Mesendoderm (in vitro differentiated cells): ENCODE data around the gene LORICRIN.

Experiments
- DNase-seq: peaks from one replicate; pipeline ENCODE4 v3.0.0; 2013
- H2AK5ac ChIP-seq: 2 replicates; pipeline ENCODE4 v1.6.1; 2013; ENCODE audit warnings: low read length, inconsistent platforms
- H2BK120ac ChIP-seq: 2 replicates; pipeline ENCODE4 v1.6.1; 2013; ENCODE audit warnings: low read depth, mild to moderate bottlenecking, low read length, moderate library complexity, mixed read lengths
- H2BK15ac ChIP-seq: replicated peaks from 2 replicates; pipeline ENCODE4 v1.6.1; 2013; ENCODE audit warnings: low read depth, mild to moderate bottlenecking, moderate library complexity
- H2BK5ac ChIP-seq: 2 replicates; pipeline ENCODE4 v1.6.1; 2013; ENCODE audit warnings: low read length, inconsistent platforms
- H3K18ac ChIP-seq: 2 replicates; pipeline ENCODE4 v1.6.1; 2013; ENCODE audit warnings: mild to moderate bottlenecking, low read length, mixed read lengths
- H3K23ac ChIP-seq: one replicate; pipeline ENCODE4 v1.6.1; 2013; ENCODE audit warnings: low read length
- H3K27ac ChIP-seq: 2 replicates; pipeline ENCODE4 v1.5.1; 2013; ENCODE audit warnings: low read depth, mild to moderate bottlenecking, inconsistent platforms, low read length, moderate library complexity
- H3K27me3 ChIP-seq: 2 replicates; pipeline ENCODE4 v1.6.1; 2013; ENCODE audit warnings: low read length, control low read depth, mild to moderate bottlenecking, inconsistent platforms; ENCODE audit not compliant: insufficient read depth, poor library complexity
- H3K36me3 ChIP-seq: 2 replicates; pipeline ENCODE4 v1.6.1; 2013; ENCODE audit warnings: low read length, inconsistent platforms; ENCODE audit not compliant: control insufficient read depth, insufficient read depth
- H3K4ac ChIP-seq: one replicate; pipeline ENCODE4 v1.6.1; 2013; ENCODE audit warnings: low read depth, mild to moderate bottlenecking, low read length, moderate library complexity
- H3K4me1 ChIP-seq: 2 replicates; pipeline ENCODE4 v1.6.1; 2013; ENCODE audit warnings: low read depth, low read length, inconsistent platforms; ENCODE audit not compliant: control insufficient read depth
- H3K4me2 ChIP-seq: 2 replicates; pipeline ENCODE4 v1.6.1; 2013; ENCODE audit warnings: low read length
- H3K4me3 ChIP-seq: 2 replicates; pipeline ENCODE4 v1.5.1; 2013; ENCODE audit warnings: mild to moderate bottlenecking, low read length
- H3K56ac ChIP-seq: one replicate; pipeline ENCODE4 v1.6.1; 2013; ENCODE audit warnings: low read length
- H3K79me1 ChIP-seq: 2 replicates; pipeline ENCODE4 v1.6.1; 2013; ENCODE audit warnings: low read length, inconsistent platforms
- H3K79me2 ChIP-seq: 2 replicates; pipeline ENCODE4 v1.6.1; 2013; ENCODE audit warnings: mild to moderate bottlenecking, low read length; ENCODE audit not compliant: control insufficient read depth, insufficient read depth
- H3K9ac ChIP-seq: 2 replicates; pipeline ENCODE4 v1.6.1; 2013; ENCODE audit warnings: low read length, inconsistent platforms
- H4K5ac ChIP-seq: one replicate; pipeline ENCODE4 v1.6.1; 2013; ENCODE audit warnings: low read length
- H4K8ac ChIP-seq: one replicate; pipeline ENCODE4 v1.6.1; 2013; ENCODE audit warnings: low read depth, mild to moderate bottlenecking, control low read depth, low read length, moderate library complexity
- WGBS: extraction: QIAGEN DNeasy Blood & Tissue Kit; methylation state at CpG from one replicate; pipeline ENCODE4 v1.1.7; 2013; ENCODE audit warnings: low lambda C conversion rate, missing lambda C conversion rate; ENCODE audit not compliant: insufficient coverage; ENCODE audit errors: extremely low coverage; 5-methylcytosine and 5-hydroxymethylcytosine counted together

Gene LORICRIN

GRCh38 chr1:153251087-153251486 is 8.4 kb upstream of the LORICRIN start:
- Histone ChIP-seq H3K79me2 (no peaks in the 10 kb centered on the region), H3K4me1 (no peaks in the 10 kb centered on the region), H3K23ac (no peak overlapping the region), H2BK5ac (no peak overlapping the region), H3K4me3 (no peak overlapping the region), H2BK15ac (no peak overlapping the region), H4K8ac (no peak overlapping the region), H3K18ac (no peak overlapping the region), H3K4me2 (no peak overlapping the region), H3K56ac (no peak overlapping the region), H3K4ac (no peak overlapping the region), H4K5ac (no peak overlapping the region), H3K27ac (no peak overlapping the region), H2AK5ac (no peak overlapping the region), H3K36me3 (no peaks in the 10 kb centered on the region), H3K27me3 (no peaks in the 10 kb centered on the region), H3K9ac (no peak overlapping the region), H2BK120ac (no peak overlapping the region), H3K79me1 (no peaks in the 10 kb centered on the region)
- DNase-seq: no peak
- no CpG with 5 or more reads among the region's 2 CpGs for WGBS

GRCh38 chr1:153251562-153251961 is 7.9 kb upstream of the LORICRIN start:
- H4K5ac ChIP-seq: no peak overlapping the region
- no peaks in the 10 kb centered on the region for H3K36me3 ChIP-seq
- no peak overlapping the region for H2BK120ac ChIP-seq
- H3K4me3 ChIP-seq: no peak overlapping the region
- H3K4me2 ChIP-seq: no peak overlapping the region
- no peaks in the 10 kb centered on the region for H3K79me1 ChIP-seq
- H3K9ac ChIP-seq: no peak overlapping the region
- no peaks in the 10 kb centered on the region for H3K4me1 ChIP-seq
- no peak overlapping the region for H4K8ac ChIP-seq
- no peak for DNase-seq
- H3K79me2 ChIP-seq: no peaks in the 10 kb centered on the region
- H2BK15ac ChIP-seq: no peak overlapping the region
- no peak overlapping the region for H3K4ac ChIP-seq
- no peak overlapping the region for H3K27ac ChIP-seq
- no peak overlapping the region for H3K56ac ChIP-seq
- H2BK5ac ChIP-seq: no peak overlapping the region
- no CpG with 5 or more reads among the region's 3 CpGs for WGBS
- no peak overlapping the region for H3K23ac ChIP-seq
- no peak overlapping the region for H3K18ac ChIP-seq
- H3K27me3 ChIP-seq: no peaks in the 10 kb centered on the region
- no peak overlapping the region for H2AK5ac ChIP-seq

- H3K4ac ChIP-seq: no peak overlapping the region
- H2BK5ac ChIP-seq: no peak overlapping the region
- no CpG with 5 or more reads among the region's 4 CpGs for WGBS
- H2BK15ac ChIP-seq: no peak overlapping the region
- H3K27me3 ChIP-seq: no peaks in the 10 kb centered on the region
- no peaks in the 10 kb centered on the region for H3K79me1 ChIP-seq
- H3K36me3 ChIP-seq: no peaks in the 10 kb centered on the region
- no peak overlapping the region for H2AK5ac ChIP-seq
- H3K9ac ChIP-seq: no peak overlapping the region
- no peak overlapping the region for H2BK120ac ChIP-seq
- H3K56ac ChIP-seq: no peak overlapping the region
- H3K4me1 ChIP-seq: no peaks in the 10 kb centered on the region
- peak; percentile 47 for DNase-seq
- H3K18ac ChIP-seq: no peak overlapping the region
- H3K79me2 ChIP-seq: no peaks in the 10 kb centered on the region
- no peak overlapping the region for H4K5ac ChIP-seq
- H3K27ac ChIP-seq: no peak overlapping the region
- no peak overlapping the region for H3K23ac ChIP-seq
- H3K4me3 ChIP-seq: no peak overlapping the region
- no peak overlapping the region for H3K4me2 ChIP-seq
- no peak overlapping the region for H4K8ac ChIP-seq
Observed at GRCh38 chr1:153251988-153252387, 7.5 kb upstream of the LORICRIN start.

GRCh38 chr1:153253076-153253475 is 6.4 kb upstream of the LORICRIN start:
- Histone ChIP-seq H2BK120ac (no peak overlapping the region), H4K5ac (no peak overlapping the region), H3K4me2 (no peak overlapping the region), H3K4me3 (no peak overlapping the region), H3K27ac (no peak overlapping the region), H3K23ac (no peak overlapping the region), H3K4ac (no peak overlapping the region), H2BK5ac (no peak overlapping the region), H3K9ac (no peak overlapping the region), H3K56ac (no peak overlapping the region), H3K79me2 (no peaks in the 10 kb centered on the region), H2AK5ac (no peak overlapping the region), H2BK15ac (no peak overlapping the region), H3K4me1 (no peaks in the 10 kb centered on the region), H3K27me3 (no peaks in the 10 kb centered on the region), H3K79me1 (no peaks in the 10 kb centered on the region), H4K8ac (no peak overlapping the region), H3K36me3 (no peaks in the 10 kb centered on the region), H3K18ac (no peak overlapping the region)
- DNase-seq: no peak
- WGBS: no CpG with 5 or more reads among the region's 2 CpGs

- Histone ChIP-seq H2BK120ac (no peak overlapping the region), H4K5ac (no peak overlapping the region), H3K79me1 (no peaks in the 10 kb centered on the region), H3K79me2 (no peaks in the 10 kb centered on the region), H3K4ac (no peak overlapping the region), H3K56ac (no peak overlapping the region), H3K27me3 (no peaks in the 10 kb centered on the region), H3K4me1 (no peaks in the 10 kb centered on the region), H3K4me2 (no peak overlapping the region), H2AK5ac (no peak overlapping the region), H3K9ac (no peak overlapping the region), H3K18ac (no peak overlapping the region), H3K27ac (no peak overlapping the region), H3K4me3 (no peak overlapping the region), H3K23ac (no peak overlapping the region), H2BK5ac (no peak overlapping the region), H2BK15ac (no peak overlapping the region), H4K8ac (no peak overlapping the region), H3K36me3 (no peaks in the 10 kb centered on the region)
- WGBS: no CpG with 5 or more reads among the region's 1 CpG
- DNase-seq: no peak
Observed at GRCh38 chr1:153253693-153254092, 5.8 kb upstream of the LORICRIN start.

- peak overlapping the region; percentile 22 for H2BK15ac ChIP-seq
- no peak overlapping the region for H3K9ac ChIP-seq
- no peak overlapping the region for H3K4me3 ChIP-seq
- H3K4me1 ChIP-seq: peaks cover 2% of the 10 kb centered on the region
- H3K27me3 ChIP-seq: no peaks in the 10 kb centered on the region
- no peak overlapping the region for H4K8ac ChIP-seq
- H3K4ac ChIP-seq: no peak overlapping the region
- no peak overlapping the region for H3K23ac ChIP-seq
- no CpG with 5 or more reads among the region's 45 CpGs for WGBS
- peak; percentile 29 for DNase-seq
- H2AK5ac ChIP-seq: no peak overlapping the region
- H3K79me2 ChIP-seq: no peaks in the 10 kb centered on the region
- H3K36me3 ChIP-seq: no peaks in the 10 kb centered on the region
- H2BK5ac ChIP-seq: no peak overlapping the region
- H3K18ac ChIP-seq: peak overlapping the region; percentile 71
- no peak overlapping the region for H3K27ac ChIP-seq
- no peak overlapping the region for H3K56ac ChIP-seq
- H3K4me2 ChIP-seq: no peak overlapping the region
- peak overlapping the region; percentile 64 for H2BK120ac ChIP-seq
- H3K79me1 ChIP-seq: no peaks in the 10 kb centered on the region
- H4K5ac ChIP-seq: no peak overlapping the region
Observed at GRCh38 chr1:153260585-153261280, 1.2 kb downstream of the LORICRIN start.
